NCI-H345 (cell line): ENCODE results near the gene CERS4.
"Not testable (repeated sequence)": the region's sequence is repeated elsewhere in the genome, so short reads cannot be mapped to it uniquely, and the experiment has no call there.

Experiments used
- DNase-seq: peaks from one replicate; lab custom pipeline; 2025; lab: John Stamatoyannopoulos, UW

Gene CERS4

GRCh38 chr19:8208922-8209461, at the start of gene CERS4:
Gene CERS4, plus strand, starts transcription at chr19:8209370. Its CDS starts 41,707 bp downstream, at chr19:8251077.
- peak; percentile 84 for DNase-seq

GRCh38 chr19:8161135-8161646, 48.0 kb upstream of the CERS4 start:
- peak; percentile 80 for DNase-seq

- DNase-seq = no peak
Observed at GRCh38 chr19:8163759-8164158, 45.4 kb upstream of the CERS4 start.

GRCh38 chr19:8167985-8168384, 41.2 kb upstream of the CERS4 start:
- no peak for DNase-seq

- no peak for DNase-seq
Observed at GRCh38 chr19:8168537-8168936, 40.6 kb upstream of the CERS4 start.

GRCh38 chr19:8174706-8175105, 34.5 kb upstream of the CERS4 start:
- DNase-seq = no peak

GRCh38 chr19:8180018-8180417, 29.2 kb upstream of the CERS4 start:
- DNase-seq = no peak

GRCh38 chr19:8184274-8184673, 24.9 kb upstream of the CERS4 start:
- DNase-seq = no peak

- no peak for DNase-seq
Observed at GRCh38 chr19:8185343-8186068, 23.7 kb upstream of the CERS4 start.

- DNase-seq = no peak
Observed at GRCh38 chr19:8192221-8192820, 16.8 kb upstream of the CERS4 start.

GRCh38 chr19:8194528-8195267, 14.5 kb upstream of the CERS4 start:
- DNase-seq = no peak

GRCh38 chr19:8196271-8196927, 12.8 kb upstream of the CERS4 start:
- DNase-seq = no peak

- not testable (repeated sequence) for DNase-seq
Observed at GRCh38 chr19:8203288-8204120, 5.7 kb upstream of the CERS4 start.

GRCh38 chr19:8204961-8205360, 4.2 kb upstream of the CERS4 start:
- DNase-seq = peak; percentile 96

- DNase-seq = peak; percentile 86
Observed at GRCh38 chr19:8206147-8207087, 2.8 kb upstream of the CERS4 start.

- DNase-seq = not testable (repeated sequence)
Observed at GRCh38 chr19:8207326-8207725, 1.8 kb upstream of the CERS4 start.

- DNase-seq = no peak
Observed at GRCh38 chr19:8208119-8208921, 850 bp upstream of the CERS4 start.

GRCh38 chr19:8209462-8210378, 550 bp downstream of the CERS4 start:
- peak; percentile 69 for DNase-seq
